Measurements from ENCODE around the gene CNDP2.

The CNDP2 gene

GRCh38 chr18:74571895-74572680, 75.9 kb downstream of the CNDP2 start:
- Histone ChIP-seq H3K4me3 (ENCODE audit: insufficient read length, low read depth) (no peak overlapping the region), H3K36me3 (ENCODE audit: insufficient read depth, insufficient read length, low read length) (no peaks in the 10 kb centered on the region), H3K9me3 (ENCODE audit: insufficient read depth, low read length) (no peaks in the 10 kb centered on the region), H3K9ac (ENCODE audit: insufficient read length, low read depth) (no peak overlapping the region), H3K4me1 (ENCODE audit: insufficient read depth, insufficient read length) (no peaks in the 10 kb centered on the region), H3K27me3 (ENCODE audit: insufficient read depth, insufficient read length) (no peaks in the 10 kb centered on the region)
- no peak for TF ChIP-seq YY1 (IDR thresholded peaks at IDR 0.05; ENCODE audit: insufficient read depth, insufficient read length)
- TF ChIP-seq SUZ12 (IDR thresholded peaks at IDR 0.05; ENCODE audit: extremely low read depth, insufficient read depth, insufficient read length) = no peak
- no peak for TF ChIP-seq ZNF274 (IDR thresholded peaks at IDR 0.05; ENCODE audit: low read depth, low read length)
- DNase-seq (ENCODE audit: low read depth, low spot score) = no peak

GRCh38 chr18:74573053-74573452, 76.9 kb downstream of the CNDP2 start:
- Histone ChIP-seq H3K27me3 (ENCODE audit: insufficient read depth, insufficient read length) (no peaks in the 10 kb centered on the region), H3K9ac (ENCODE audit: insufficient read length, low read depth) (no peak overlapping the region), H3K4me3 (ENCODE audit: insufficient read length, low read depth) (no peak overlapping the region), H3K36me3 (ENCODE audit: insufficient read depth, insufficient read length, low read length) (no peaks in the 10 kb centered on the region), H3K9me3 (ENCODE audit: insufficient read depth, low read length) (no peaks in the 10 kb centered on the region), H3K4me1 (ENCODE audit: insufficient read depth, insufficient read length) (no peaks in the 10 kb centered on the region)
- no peak for DNase-seq (ENCODE audit: low read depth, low spot score)
- TF ChIP-seq ZNF274 (IDR thresholded peaks at IDR 0.05; ENCODE audit: low read depth, low read length) = no peak
- no peak for TF ChIP-seq SUZ12 (IDR thresholded peaks at IDR 0.05; ENCODE audit: extremely low read depth, insufficient read depth, insufficient read length)
- no peak for TF ChIP-seq YY1 (IDR thresholded peaks at IDR 0.05; ENCODE audit: insufficient read depth, insufficient read length)
